ENCODE results near the gene CCNL1. TPM values are rescaled to one million over a fixed set of nuclear protein-coding genes. Genes with fewer than 3 reads are reported as not detected.

CCNL1 gene
- total and polyA plus RNA-seq, 8 donors, result 82.6 to 319 (median 205) TPM

DNA sequence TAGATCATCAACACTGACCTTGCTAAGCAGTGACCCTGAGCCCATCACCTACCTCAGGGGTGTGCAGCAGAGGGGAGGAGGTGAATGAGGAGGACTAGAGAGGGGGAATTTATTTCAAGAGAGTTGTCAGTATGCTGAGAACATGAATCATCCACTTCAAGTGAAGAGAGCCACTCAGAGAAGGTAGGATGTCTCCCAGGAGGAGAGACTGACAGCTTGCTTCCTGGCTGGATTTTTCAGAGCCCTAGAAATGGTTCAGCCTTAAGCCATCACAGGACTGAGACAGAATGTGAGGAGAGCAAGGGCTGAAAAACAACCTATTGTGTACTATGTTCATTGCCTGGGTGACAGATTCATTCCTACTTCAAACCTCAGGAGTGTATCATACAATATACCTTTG lies 34.8 kb downstream of the CCNL1 start:
- Histone ChIP-seq H3K4me1 (peaks cover 11 to 36% of the 10 kb centered on the region in 2 donors), H3K27me3 (peaks cover 2 to 4% of the 10 kb centered on the region in 2 donors), H3K4me3 (no peak overlapping the region), H3K27ac (no peak overlapping the region), H3K9me3 (no peaks in the 10 kb centered on the region), H3K36me3 (no peaks in the 10 kb centered on the region)
- TF ChIP-seq, protein P1, sequence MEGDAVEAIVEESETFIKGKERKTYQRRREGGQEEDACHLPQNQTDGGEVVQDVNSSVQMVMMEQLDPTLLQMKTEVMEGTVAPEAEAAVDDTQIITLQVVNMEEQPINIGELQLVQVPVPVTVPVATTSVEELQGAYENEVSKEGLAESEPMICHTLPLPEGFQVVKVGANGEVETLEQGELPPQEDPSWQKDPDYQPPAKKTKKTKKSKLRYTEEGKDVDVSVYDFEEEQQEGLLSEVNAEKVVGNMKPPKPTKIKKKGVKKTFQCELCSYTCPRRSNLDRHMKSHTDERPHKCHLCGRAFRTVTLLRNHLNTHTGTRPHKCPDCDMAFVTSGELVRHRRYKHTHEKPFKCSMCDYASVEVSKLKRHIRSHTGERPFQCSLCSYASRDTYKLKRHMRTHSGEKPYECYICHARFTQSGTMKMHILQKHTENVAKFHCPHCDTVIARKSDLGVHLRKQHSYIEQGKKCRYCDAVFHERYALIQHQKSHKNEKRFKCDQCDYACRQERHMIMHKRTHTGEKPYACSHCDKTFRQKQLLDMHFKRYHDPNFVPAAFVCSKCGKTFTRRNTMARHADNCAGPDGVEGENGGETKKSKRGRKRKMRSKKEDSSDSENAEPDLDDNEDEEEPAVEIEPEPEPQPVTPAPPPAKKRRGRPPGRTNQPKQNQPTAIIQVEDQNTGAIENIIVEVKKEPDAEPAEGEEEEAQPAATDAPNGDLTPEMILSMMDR (IDR thresholded peaks at IDR 0.05), result no peak
- intact Hi-C loops (cut with DNase I), result no loop called here
- DNase-seq (no peak), ATAC-seq (peak; percentile 2)

DNA sequence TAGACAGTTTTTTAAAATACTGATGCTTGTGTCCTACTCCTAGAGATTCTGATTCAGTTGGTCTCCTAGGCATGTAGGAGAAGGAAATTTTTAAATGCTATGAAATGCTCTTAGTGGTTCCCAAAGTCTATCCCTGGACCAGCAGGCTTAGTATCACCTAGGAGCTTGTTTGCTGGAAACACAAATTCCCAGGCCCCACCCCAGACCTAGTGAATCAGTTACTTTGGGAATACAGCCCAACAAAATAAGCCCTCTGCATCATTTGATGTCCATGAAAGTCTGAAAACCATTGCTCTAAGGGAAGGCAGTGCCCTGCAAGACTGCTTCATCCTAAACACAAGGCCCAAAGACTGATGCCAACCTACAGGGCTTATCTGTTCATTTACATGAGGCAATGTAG lies 36.3 kb downstream of the CCNL1 start:
- DNase-seq (no peak), ATAC-seq (no peak)
- H3K4me3 ChIP-seq, result no peak overlapping the region
- peaks cover 5 to 22% of the 10 kb centered on the region in 2 donors for H3K4me1 ChIP-seq
- H3K27ac ChIP-seq, result no peak overlapping the region
- H3K27me3 ChIP-seq, result peaks cover 4 to 13% of the 10 kb centered on the region in 2 donors
- H3K36me3 ChIP-seq, result no peaks in the 10 kb centered on the region
- H3K9me3 ChIP-seq, result no peaks in the 10 kb centered on the region
- TF ChIP-seq, protein P1 (IDR thresholded peaks at IDR 0.05), result no peak
- intact Hi-C loops (cut with DNase I), result no loop called here

DNA sequence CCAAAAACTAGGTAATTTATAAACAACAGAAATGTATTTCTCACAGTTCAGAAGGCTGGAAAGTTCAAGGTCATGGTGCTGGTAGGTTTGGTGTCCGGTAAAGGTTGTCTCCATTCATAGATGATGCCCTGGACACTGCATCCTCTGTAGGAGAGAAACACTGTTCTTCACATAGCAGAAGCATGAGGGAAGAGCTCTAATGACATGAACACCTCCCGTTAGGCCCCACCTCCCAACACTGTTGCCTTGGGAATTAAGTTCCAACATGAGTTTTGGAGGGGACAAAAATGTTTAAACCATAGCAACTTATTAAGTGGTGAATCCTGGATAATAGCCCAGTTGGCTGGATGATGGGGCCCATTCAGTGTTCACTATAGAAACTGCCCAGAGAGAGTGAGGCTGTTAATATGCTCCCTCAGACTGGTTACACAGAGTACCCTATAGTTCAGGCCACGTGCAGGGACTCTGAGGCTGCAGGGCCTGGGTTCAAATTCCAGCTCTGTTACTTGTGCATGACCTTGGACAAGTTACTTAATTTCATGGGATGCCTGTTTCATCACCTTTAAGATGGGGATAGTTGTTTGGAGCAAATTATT lies 37.0 kb downstream of the CCNL1 start:
- ATAC-seq, result no peak

DNA sequence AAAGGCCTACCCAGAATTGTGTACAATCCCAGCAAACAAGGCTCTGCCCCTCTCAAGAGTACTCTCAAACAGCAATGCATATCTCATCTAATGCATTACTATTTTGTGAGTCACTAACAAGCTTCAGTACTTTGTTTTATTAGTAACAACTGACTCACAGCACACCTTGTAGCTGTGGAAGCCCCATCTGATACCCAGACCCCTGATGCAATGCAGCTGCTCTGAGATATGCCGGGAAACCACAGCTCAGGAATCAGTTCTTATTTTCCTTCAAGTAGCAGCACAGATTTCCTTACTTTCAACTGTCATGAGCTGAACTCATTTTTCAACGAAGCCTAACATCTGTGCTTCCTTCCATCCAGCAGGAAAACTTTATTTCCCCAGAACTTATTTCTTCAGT lies 37.8 kb downstream of the CCNL1 start:
- Histone ChIP-seq H3K36me3 (no peaks in the 10 kb centered on the region), H3K4me1 (peaks cover 0 to 7% of the 10 kb centered on the region in 2 donors), H3K27ac (no peak overlapping the region), H3K4me3 (no peak overlapping the region), H3K9me3 (no peaks in the 10 kb centered on the region), H3K27me3 (peaks cover 4 to 13% of the 10 kb centered on the region in 2 donors)
- DNase-seq (no peak), ATAC-seq (peak; percentile 57)
- intact Hi-C loops (cut with DNase I), result no loop called here
- TF ChIP-seq, protein P1 (IDR thresholded peaks at IDR 0.05), result no peak

More for the DNA sequence above, 37.0 kb downstream of the CCNL1 start:
- H3K27me3 ChIP-seq, result peaks cover 4 to 13% of the 10 kb centered on the region in 2 donors
- H3K4me3 ChIP-seq, result no peak overlapping the region
- H3K36me3 ChIP-seq, result no peaks in the 10 kb centered on the region
- no peaks in the 10 kb centered on the region for H3K9me3 ChIP-seq
- TF ChIP-seq, protein P1 (IDR thresholded peaks at IDR 0.05), result no peak
- DNase-seq, result no peak
- H3K27ac ChIP-seq, result no peak overlapping the region
- intact Hi-C loops (cut with DNase I), result no loop called here
- peaks cover under 1 to 15% of the 10 kb centered on the region in 2 donors for H3K4me1 ChIP-seq

DNA sequence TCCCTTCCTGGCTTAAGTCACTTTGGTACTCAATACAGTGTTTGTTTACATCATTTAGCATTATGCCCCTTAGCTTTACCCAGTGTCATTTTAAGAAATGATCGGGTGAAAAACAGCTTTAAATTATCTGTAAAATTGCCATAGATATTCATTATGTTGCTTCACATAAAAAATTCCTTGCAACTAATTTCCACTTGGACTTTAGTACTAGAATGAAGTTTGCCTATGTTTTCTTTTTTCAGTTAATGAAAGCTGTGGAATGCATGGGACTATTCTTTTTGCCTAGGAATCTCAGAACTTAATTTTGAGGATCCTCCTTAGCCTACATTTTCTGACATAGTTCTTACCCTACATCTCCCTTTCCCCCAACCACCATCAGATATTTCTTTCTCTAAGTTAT lies 38.4 kb downstream of the CCNL1 start:
- intact Hi-C loops (cut with DNase I), result no loop called here
- Histone ChIP-seq H3K27ac (no peak overlapping the region), H3K4me1 (peaks cover 0 to 6% of the 10 kb centered on the region in 2 donors), H3K4me3 (no peak overlapping the region), H3K36me3 (no peaks in the 10 kb centered on the region), H3K9me3 (no peaks in the 10 kb centered on the region), H3K27me3 (peaks cover 4 to 13% of the 10 kb centered on the region in 2 donors)
- ATAC-seq (no peak), DNase-seq (no peak)
- TF ChIP-seq, protein P1 (IDR thresholded peaks at IDR 0.05), result no peak

Data from left lung (tissue), 10 donors.